ENCODE data around the gene DNLZ.
"Not testable (repeated sequence)": the region's sequence is repeated elsewhere in the genome, so short reads cannot be mapped to it uniquely, and the experiment has no call there.

GRCh38 chr9:136320972-136321371 lies 42.6 kb downstream of the DNLZ start:
- TF ChIP-seq CTCF (IDR thresholded peaks at IDR 0.05 in 4 of 5, conservative IDR thresholded peaks at IDR 0.05 in 1 of 5); POLR2A (IDR thresholded peaks at IDR 0.05): not testable (repeated sequence)
